ENCODE results near the gene GP1BB.
"Not testable (repeated sequence)": the region's sequence is repeated elsewhere in the genome, so short reads cannot be mapped to it uniquely, and the experiment has no call there.

GP1BB gene

GRCh38 chr22:19696504-19697276 lies 26.6 kb upstream of the GP1BB start:
- H3K9ac ChIP-seq (ENCODE audit: low read depth, low read length): no peak overlapping the region
- H3K4me3 ChIP-seq (ENCODE audit: low read length): no peak overlapping the region
- H3K4me1 ChIP-seq (ENCODE audit: control insufficient read depth, insufficient read depth, low read length): peaks cover 6% of the 10 kb centered on the region
- no peaks in the 10 kb centered on the region for H3K27me3 ChIP-seq (ENCODE audit: control insufficient read depth, insufficient read depth, low read length)
- no peaks in the 10 kb centered on the region for H3K9me3 ChIP-seq (replicated peaks; ENCODE audit: low read length)
- no peaks in the 10 kb centered on the region for H3K36me3 ChIP-seq (ENCODE audit: insufficient read depth, low read length)
- no peak overlapping the region for H3K4me2 ChIP-seq (ENCODE audit: low read length)

DNA sequence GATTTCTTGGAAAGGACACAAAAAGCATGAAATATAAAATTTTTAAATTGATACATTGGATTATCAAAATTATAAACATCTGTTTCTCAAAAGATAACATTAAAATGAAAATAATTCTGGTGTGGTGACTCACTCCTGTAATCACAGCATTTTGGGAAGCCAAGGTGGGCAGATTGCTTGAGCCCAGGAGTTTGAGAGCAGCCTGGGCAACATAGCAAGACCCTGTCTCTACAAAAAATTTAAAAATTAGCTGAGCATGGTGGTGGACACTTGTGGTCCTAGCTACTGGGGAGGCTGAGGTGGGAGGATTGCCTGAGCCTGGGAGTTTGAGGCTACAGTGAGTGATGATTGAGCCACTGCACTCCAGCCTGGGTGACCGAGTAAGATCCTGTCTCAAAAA lies 25.5 kb upstream of the GP1BB start:
- H3K4me3 ChIP-seq (ENCODE audit: low read length); H3K27me3 ChIP-seq (ENCODE audit: control insufficient read depth, insufficient read depth, low read length): not testable (repeated sequence)

DNA sequence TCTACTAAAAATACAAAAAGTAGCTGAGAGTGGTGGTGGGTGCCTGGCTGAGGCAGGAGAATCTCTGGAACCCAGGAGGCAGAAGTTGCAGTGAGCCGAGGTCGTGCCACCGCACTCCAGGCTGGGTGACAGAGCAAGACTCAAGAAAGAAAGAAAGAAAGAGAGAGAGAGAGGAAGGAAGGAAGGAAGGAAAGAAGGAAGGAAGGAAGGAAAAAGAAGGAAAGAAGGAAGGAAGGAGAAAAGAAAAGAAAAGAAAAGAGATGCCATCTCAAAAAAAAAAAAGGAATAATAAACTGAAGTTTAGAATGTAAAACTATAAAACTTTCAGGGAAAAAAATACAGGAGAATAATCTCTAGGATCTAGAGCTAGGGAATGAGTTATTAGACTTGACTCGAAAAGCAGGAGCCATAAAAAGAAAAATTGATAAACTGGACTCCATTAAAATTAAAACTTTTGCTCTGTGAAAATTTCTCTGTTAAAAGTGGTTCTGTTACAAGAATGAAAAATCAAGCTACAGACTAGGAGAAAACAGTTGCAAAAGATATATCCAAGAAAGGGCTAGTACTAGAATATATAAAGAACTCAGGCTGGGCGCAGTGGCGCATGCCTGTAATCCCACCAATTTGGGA lies 22.4 kb upstream of the GP1BB start:
- Histone ChIP-seq H3K4me2 (ENCODE audit: low read length) (no peak overlapping the region), H3K9ac (ENCODE audit: low read depth, low read length) (no peak overlapping the region), H3K9me3 (replicated peaks; ENCODE audit: low read length) (no peaks in the 10 kb centered on the region), H3K4me3 (ENCODE audit: low read length) (no peak overlapping the region), H3K36me3 (ENCODE audit: insufficient read depth, low read length) (no peaks in the 10 kb centered on the region), H3K27me3 (ENCODE audit: control insufficient read depth, insufficient read depth, low read length) (peaks cover 25% of the 10 kb centered on the region), H3K4me1 (ENCODE audit: control insufficient read depth, insufficient read depth, low read length) (no peaks in the 10 kb centered on the region)

More for the DNA sequence above, 25.5 kb upstream of the GP1BB start:
- not testable (repeated sequence) for H3K4me1 ChIP-seq (ENCODE audit: control insufficient read depth, insufficient read depth, low read length); H3K9me3 ChIP-seq (replicated peaks; ENCODE audit: low read length); H3K4me2 ChIP-seq (ENCODE audit: low read length); H3K36me3 ChIP-seq (ENCODE audit: insufficient read depth, low read length); H3K9ac ChIP-seq (ENCODE audit: low read depth, low read length)

GRCh38 chr22:19701420-19702145 lies 21.8 kb upstream of the GP1BB start:
- H3K4me2 ChIP-seq (ENCODE audit: low read length): no peak overlapping the region
- no peaks in the 10 kb centered on the region for H3K36me3 ChIP-seq (ENCODE audit: insufficient read depth, low read length)
- no peaks in the 10 kb centered on the region for H3K4me1 ChIP-seq (ENCODE audit: control insufficient read depth, insufficient read depth, low read length)
- no peak overlapping the region for H3K9ac ChIP-seq (ENCODE audit: low read depth, low read length)
- H3K9me3 ChIP-seq (replicated peaks; ENCODE audit: low read length): no peaks in the 10 kb centered on the region
- no peak overlapping the region for H3K4me3 ChIP-seq (ENCODE audit: low read length)
- peaks cover 25% of the 10 kb centered on the region for H3K27me3 ChIP-seq (ENCODE audit: control insufficient read depth, insufficient read depth, low read length)

- Histone ChIP-seq H3K9ac (ENCODE audit: low read depth, low read length) (no peak overlapping the region), H3K9me3 (replicated peaks; ENCODE audit: low read length) (no peaks in the 10 kb centered on the region), H3K4me1 (ENCODE audit: control insufficient read depth, insufficient read depth, low read length) (no peaks in the 10 kb centered on the region)
Observed at GRCh38 chr22:19703869-19704268, 19.5 kb upstream of the GP1BB start.

DNA sequence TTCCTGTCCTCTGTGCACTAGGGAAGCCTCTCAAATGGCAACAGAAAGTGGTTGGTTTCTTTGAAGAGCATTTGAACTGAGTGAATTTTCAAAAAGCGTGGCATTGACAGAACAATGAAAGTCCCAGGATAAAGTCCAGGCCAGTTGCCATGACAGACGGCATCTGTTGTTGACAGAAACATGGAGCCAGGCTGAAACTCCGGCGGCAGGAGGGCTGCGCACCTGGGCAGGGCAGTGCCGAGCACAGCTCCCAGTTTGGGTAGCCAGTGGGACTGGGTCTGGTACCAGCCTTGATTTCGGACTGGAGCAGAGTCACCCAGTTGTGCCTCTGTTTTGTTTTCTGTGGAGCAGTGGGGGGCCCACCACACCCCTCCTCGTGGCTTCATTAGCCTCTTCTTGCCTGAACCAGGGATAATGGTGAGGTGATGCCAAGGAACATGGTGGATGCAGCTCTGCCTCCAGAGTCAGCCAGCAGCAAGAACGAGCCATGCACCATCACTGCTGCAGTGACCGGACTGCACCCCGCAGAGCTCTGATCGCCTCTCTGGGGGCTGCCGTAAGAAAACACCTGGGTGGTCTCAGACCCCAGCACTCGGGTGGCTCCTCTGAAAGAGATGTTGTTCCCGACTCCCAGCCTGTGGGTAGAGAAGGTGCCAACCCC lies 18.9 kb upstream of the GP1BB start:
- no peaks in the 10 kb centered on the region for H3K36me3 ChIP-seq (ENCODE audit: insufficient read depth, low read length)
- H3K9ac ChIP-seq (ENCODE audit: low read depth, low read length): no peak overlapping the region
- no peaks in the 10 kb centered on the region for H3K4me1 ChIP-seq (ENCODE audit: control insufficient read depth, insufficient read depth, low read length)
- H3K27me3 ChIP-seq (ENCODE audit: control insufficient read depth, insufficient read depth, low read length): peaks cover 39% of the 10 kb centered on the region
- no peaks in the 10 kb centered on the region for H3K9me3 ChIP-seq (replicated peaks; ENCODE audit: low read length)
- H3K4me3 ChIP-seq (ENCODE audit: low read length): no peak overlapping the region
- H3K4me2 ChIP-seq (ENCODE audit: low read length): no peak overlapping the region

More at GRCh38 chr22:19703869-19704268, 19.5 kb upstream of the GP1BB start:
- Histone ChIP-seq H3K27me3 (ENCODE audit: control insufficient read depth, insufficient read depth, low read length) (peaks cover 33% of the 10 kb centered on the region), H3K4me2 (ENCODE audit: low read length) (no peak overlapping the region), H3K4me3 (ENCODE audit: low read length) (no peak overlapping the region), H3K36me3 (ENCODE audit: insufficient read depth, low read length) (no peaks in the 10 kb centered on the region)

DNA sequence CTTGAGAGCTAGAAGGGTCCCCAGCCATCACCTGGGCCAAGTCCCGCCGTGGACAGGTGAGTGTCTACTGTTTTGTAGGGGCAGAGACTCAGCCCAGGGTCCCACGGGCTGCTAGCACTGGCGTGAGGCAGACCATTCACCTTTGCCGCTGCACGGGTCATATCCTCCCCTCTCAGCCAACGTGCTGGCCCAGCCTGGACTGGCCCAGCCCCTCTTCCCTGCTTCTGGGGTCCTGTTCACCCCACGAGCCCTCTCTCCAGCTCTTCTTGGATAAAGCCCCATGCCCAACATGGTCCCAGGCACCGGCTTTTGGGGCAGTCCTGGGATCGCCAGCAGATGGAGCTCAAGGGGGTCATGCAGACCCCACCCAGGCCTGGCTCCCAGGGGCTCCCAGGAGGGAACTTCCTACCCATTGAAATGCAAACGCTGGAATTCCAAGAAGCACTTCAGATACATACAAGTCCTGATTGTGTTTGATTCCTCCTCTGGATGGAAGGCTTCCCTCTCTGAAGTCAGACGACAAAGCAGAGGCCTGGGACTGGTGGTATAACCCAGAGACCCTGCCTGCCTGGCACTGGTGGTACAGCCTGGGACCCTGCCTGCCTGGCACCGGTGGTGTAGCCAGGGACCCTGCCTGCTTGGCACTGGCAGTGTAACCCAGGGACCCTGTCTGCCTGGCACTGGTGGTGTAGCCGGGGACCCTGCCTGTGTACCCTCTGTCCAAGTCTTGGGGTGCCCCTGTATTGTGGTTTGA lies 18.0 kb upstream of the GP1BB start:
- Histone ChIP-seq H3K4me3 (ENCODE audit: low read length) (no peak overlapping the region), H3K9me3 (replicated peaks; ENCODE audit: low read length) (no peaks in the 10 kb centered on the region), H3K27me3 (ENCODE audit: control insufficient read depth, insufficient read depth, low read length) (peaks cover 42% of the 10 kb centered on the region), H3K4me2 (ENCODE audit: low read length) (no peak overlapping the region), H3K4me1 (ENCODE audit: control insufficient read depth, insufficient read depth, low read length) (no peaks in the 10 kb centered on the region), H3K9ac (ENCODE audit: low read depth, low read length) (no peak overlapping the region), H3K36me3 (ENCODE audit: insufficient read depth, low read length) (no peaks in the 10 kb centered on the region)

DNA sequence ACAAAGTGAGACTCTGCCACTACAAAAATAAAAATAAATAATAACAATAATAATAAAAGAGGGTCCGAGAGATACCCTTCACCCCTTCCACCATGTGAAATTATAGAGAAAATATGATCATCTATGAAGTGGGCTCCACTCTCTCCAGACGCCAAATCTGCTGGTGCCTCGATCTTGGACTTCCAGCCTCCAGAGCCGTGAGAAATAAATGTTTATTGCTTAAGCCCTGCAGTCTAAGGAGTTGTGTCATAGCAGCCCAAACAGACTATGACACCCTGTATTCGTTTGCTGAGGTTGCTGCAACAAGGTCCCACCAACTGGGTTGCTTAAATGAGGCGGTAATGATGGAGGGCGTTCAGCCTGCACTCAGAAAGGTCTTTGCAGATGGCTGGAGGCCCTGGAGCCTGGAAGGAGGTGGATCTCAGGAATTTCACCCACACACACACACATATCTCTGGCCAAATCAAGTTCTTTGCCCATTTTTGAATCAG lies 16.6 kb upstream of the GP1BB start:
- Histone ChIP-seq H3K9me3 (replicated peaks; ENCODE audit: low read length) (no peaks in the 10 kb centered on the region), H3K9ac (ENCODE audit: low read depth, low read length) (no peak overlapping the region), H3K4me1 (ENCODE audit: control insufficient read depth, insufficient read depth, low read length) (no peaks in the 10 kb centered on the region), H3K4me2 (ENCODE audit: low read length) (no peak overlapping the region), H3K4me3 (ENCODE audit: low read length) (no peak overlapping the region), H3K27me3 (ENCODE audit: control insufficient read depth, insufficient read depth, low read length) (peaks cover 42% of the 10 kb centered on the region), H3K36me3 (ENCODE audit: insufficient read depth, low read length) (no peaks in the 10 kb centered on the region)

- no peak overlapping the region for H3K4me2 ChIP-seq (ENCODE audit: low read length)
- no peak overlapping the region for H3K9ac ChIP-seq (ENCODE audit: low read depth, low read length)
- peaks cover 37% of the 10 kb centered on the region for H3K27me3 ChIP-seq (ENCODE audit: control insufficient read depth, insufficient read depth, low read length)
- H3K4me1 ChIP-seq (ENCODE audit: control insufficient read depth, insufficient read depth, low read length): no peaks in the 10 kb centered on the region
- no peak overlapping the region for H3K4me3 ChIP-seq (ENCODE audit: low read length)
- no peaks in the 10 kb centered on the region for H3K36me3 ChIP-seq (ENCODE audit: insufficient read depth, low read length)
- H3K9me3 ChIP-seq (replicated peaks; ENCODE audit: low read length): no peaks in the 10 kb centered on the region
Observed at GRCh38 chr22:19707347-19708290, 15.7 kb upstream of the GP1BB start.

GRCh38 chr22:19708321-19709011 lies 14.9 kb upstream of the GP1BB start:
- no peak overlapping the region for H3K9ac ChIP-seq (ENCODE audit: low read depth, low read length)
- H3K9me3 ChIP-seq (replicated peaks; ENCODE audit: low read length): no peaks in the 10 kb centered on the region
- H3K4me1 ChIP-seq (ENCODE audit: control insufficient read depth, insufficient read depth, low read length): no peaks in the 10 kb centered on the region
- peaks cover 30% of the 10 kb centered on the region for H3K27me3 ChIP-seq (ENCODE audit: control insufficient read depth, insufficient read depth, low read length)
- no peaks in the 10 kb centered on the region for H3K36me3 ChIP-seq (ENCODE audit: insufficient read depth, low read length)
- H3K4me3 ChIP-seq (ENCODE audit: low read length): no peak overlapping the region
- H3K4me2 ChIP-seq (ENCODE audit: low read length): no peak overlapping the region

Data from skeletal muscle satellite cell (primary cell).